IPS DF 4.7 (cell line): ENCODE measurements around the gene LILRB4.
"Not testable (repeated sequence)": the region's sequence is repeated elsewhere in the genome, so short reads cannot be mapped to it uniquely, and the experiment has no call there.

ENCODE experiments used
- DNase-seq: peaks from one replicate; pipeline ENCODE4 v3.0.0-alpha.2; 2013; ENCODE audit warnings: low spot score; ENCODE audit errors: extremely low read depth

LILRB4 gene

DNA sequence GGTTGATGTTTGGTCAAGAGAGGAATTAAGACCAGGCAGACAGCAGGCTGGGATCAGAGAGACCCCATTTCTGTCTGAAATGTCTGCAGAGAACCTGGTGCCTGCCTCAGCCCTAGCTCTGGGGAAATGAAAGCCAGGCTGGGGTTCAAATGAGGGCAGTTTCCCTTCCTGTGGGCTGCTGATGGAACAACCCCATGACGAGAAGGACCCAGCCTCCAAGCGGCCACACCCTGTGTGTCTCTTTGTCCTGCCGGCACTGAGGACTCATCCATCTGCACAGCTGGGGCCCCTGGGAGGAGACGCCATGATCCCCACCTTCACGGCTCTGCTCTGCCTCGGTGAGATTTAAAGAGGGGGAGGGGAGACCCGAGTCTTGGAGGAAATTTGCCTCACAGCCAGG is at the start of gene LILRB4:
Gene LILRB4, plus strand, starts transcription at position 256 of the 400 bp plus-strand sequence. Its CDS starts 49 bp downstream, at position 305.
- no peak for DNase-seq

DNA sequence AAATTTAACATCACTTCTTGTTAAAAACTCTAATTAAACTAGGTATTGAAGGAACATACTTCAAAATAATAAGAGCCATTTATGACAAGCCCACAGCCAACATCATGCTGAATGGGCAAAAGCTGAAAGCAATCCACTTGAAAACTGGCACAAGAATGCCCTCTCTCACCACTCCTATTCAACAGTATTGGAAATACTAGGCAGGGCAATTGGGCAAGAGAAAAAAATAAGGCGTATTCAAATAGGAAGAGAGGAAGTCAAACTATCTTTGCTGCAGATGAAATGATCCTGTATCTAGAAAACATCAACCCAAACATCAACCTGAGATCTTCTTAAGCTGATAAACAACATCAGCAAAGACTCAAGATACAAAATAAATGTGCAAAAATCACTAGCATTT is 48.1 kb upstream of the LILRB4 start:
- no peak for DNase-seq

DNA sequence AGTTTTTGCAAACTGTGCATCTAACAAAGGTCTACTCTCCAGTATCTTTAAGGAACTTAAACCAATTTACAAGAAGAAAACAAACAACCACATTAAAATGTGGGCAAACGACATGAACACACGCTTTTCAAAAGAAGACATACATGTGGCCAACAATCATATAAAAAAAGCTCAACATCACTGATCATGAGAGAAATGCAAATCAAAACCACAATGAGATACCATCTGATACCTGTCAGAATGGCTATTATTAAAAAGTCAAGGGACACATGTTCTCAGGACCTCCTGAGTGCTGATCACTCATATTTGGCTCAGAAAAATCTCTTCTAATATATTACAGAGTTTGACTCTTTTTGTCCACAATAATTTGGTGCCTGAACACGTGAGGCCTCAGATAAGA is 46.7 kb upstream of the LILRB4 start:
- no peak for DNase-seq

DNA sequence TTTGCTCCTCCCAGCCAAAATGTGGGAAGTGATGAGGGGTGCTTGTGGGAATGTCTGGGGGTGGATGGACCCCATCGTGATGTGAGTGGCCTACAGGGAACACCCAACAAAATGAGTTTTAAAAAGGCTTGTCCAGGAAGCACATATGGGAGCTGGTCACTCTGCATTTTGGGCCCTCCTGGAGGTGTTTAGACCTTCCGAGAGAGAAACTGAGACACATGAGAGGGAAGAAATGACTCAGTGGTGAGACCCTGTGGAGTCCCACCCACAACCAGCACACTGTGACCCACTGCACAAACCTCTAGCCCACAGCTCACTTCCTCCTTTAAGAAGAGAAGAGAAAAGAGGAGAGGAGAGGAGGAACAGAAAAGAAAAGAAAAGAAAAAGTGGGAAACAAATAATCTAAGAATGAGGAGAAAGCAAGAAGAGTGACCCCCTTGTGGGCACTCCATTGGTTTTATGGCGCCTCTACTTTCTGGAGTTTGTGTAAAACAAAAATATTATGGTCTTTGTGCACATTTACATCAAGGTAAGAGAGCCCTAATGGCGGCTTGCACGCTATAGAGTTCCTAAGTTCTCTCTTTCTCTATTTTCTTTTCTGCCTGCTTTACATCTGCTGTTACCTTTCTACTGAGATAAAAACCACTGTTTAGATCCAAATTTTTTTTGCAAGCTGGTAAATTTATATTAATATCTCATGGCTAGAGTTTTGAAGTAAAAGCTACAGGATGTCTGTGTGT is 45.8 kb upstream of the LILRB4 start:
- no peak for DNase-seq

DNA sequence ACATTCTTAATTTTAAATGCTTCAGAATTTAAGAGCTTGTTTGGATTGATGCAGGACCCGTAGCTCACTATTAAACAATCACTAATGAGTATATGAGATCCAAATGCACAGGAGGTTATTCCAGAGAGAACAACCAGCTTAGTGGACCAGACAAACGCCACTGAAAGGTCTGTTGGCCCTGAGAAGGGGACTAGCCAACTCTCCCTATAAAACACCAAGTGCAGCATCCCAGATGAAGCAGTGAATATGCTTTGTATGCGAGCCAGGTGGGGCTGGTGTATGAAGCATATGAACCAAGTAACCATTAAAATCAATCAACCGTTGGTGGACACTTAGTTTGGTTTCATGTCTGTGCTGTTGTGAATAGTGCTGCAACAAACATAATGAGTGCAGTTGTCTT is 42.3 kb upstream of the LILRB4 start:
- no peak for DNase-seq

DNA sequence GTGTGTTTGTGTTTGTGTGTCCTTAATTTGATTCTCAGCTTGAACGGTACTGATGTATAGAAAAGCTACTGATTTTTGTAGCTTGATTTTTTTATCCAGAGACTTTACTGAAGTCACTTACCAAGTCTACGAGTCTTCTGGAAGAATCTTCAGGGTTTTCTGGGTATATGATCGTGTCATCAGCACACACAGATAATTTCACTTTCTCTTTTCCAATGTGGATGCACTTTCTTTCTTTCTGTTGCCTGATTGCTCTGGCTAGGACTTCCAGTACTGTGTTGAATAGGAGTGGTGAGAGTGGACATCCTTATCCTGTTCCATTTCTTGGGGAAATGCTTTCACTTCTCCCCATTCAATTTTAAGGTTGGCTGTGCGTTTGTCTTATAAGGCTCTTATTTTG is 40.4 kb upstream of the LILRB4 start:
- no peak for DNase-seq

GRCh38 chr19:54624234-54624633 is 38.6 kb upstream of the LILRB4 start:
- not testable (repeated sequence) for DNase-seq

DNA sequence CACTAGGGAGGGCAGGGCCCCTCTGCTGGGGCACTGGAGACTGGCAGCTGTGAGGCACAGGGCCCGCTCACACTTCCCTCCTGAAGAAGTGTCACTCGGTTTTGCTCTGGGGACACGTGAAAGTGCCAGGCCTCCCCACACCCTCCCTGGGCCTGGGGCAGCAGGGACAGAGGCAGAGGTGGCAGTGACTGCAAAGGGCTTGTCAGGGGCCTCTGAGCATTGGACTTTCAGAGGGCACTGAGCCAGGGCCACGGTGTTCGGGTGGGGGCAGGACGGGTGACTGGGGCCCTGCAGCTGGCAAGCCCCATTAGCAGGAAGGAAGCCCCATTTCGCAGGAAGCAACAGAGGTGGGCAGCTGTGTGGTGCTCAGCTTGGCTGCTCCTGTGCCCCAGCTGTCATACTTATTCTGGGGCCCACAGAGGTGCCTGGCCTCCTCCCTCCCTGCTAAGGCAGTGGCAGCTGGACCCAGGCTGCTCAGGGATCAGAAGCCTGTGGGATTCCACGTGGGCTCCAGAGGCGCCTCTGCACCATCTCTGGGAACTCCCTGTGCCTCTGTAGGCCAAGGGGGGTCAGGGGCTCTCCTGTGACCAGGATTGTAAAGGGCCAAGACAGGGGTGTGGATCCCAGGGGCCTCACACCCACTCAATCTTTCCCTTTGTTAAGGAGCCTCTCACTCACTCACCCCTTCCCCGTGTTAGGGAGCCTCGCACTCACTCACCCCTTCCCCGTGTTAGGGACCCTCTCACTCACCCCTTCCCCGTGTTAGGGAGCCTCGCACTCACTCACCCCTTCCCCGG is 37.7 kb upstream of the LILRB4 start:
- not testable (repeated sequence) for DNase-seq

DNA sequence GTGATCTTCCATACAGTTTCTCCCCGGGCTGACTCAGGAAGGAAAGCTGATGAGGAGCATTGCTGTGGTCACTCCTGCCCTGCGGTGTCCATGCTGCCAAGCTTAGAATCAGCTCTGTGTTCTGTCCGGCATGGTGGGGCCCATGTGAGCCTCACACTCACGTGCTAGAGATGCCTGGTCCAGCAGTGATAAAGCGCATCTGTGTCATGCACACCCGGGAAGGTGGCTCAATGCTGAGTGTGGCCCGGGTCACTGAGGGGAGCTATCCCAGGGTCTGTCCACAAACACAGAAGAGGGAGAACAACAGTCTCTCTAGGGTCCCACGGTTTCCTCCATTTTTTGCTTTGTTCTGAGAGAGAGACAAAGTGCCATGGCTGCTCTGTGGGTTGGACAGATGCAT is 36.0 kb upstream of the LILRB4 start:
- no peak for DNase-seq

DNA sequence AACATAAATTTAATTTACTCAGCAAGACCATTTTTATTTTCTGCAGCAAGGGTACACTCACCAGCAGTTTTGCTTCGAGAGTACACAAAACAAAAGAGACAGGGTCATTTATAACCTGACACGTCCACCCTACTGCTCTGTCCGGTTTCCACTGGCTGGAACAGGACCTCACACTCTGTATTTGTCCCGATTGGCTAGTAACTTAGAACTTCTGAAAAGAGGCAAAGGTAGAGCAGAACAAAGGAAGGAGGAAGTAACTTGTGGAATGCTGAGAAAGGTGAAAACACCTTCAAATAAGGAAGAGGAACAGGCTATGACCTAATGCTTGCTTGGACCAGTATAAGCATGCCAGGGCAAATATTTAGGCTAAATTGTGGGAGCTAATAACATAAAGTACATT is 34.9 kb upstream of the LILRB4 start:
- not testable (repeated sequence) for DNase-seq

DNA sequence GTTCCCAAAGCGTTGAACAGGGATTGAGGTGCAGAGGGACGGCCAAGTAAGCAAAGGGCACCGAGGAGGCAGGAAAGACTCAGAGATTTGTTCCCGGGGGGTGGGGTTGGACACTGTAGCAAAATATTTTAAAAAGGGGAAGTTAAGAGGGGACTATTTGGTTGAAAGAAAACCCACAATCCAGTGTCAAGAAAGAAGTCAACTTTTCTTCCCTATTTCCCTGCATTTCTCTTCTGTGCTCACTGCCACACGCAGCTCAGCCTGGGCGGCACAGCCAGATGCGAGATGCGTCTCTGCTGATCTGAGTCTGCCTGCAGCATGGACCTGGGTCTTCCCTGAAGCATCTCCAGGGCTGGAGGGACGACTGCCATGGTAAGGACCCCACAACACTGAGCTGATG is 32.5 kb upstream of the LILRB4 start, which contains the start of gene LILRB1:
Gene LILRB1, plus strand, starts transcription at position 223 of the 400 bp plus-strand sequence. CDS start 590 bp downstream, outside the sequence.
- DNase-seq, result not testable (repeated sequence)

DNA sequence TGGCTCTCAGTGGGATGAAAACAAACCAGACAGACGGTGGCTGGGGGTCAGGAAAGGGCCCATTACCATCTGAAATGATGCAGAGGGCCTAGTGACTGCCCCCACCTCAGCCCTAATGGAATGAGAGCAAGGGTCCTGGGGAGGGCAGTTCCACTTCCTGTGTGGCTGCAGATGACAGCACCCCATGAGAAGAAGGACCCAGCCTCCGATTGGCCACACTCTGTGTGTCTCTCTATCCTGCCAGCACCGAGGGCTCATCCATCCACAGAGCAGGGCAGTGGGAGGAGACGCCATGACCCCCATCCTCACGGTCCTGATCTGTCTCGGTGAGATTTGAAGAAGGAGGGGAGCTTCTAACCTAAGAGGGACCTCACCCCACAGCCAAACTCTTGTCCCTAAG is 32.0 kb upstream of the LILRB4 start:
- DNase-seq, result no peak

DNA sequence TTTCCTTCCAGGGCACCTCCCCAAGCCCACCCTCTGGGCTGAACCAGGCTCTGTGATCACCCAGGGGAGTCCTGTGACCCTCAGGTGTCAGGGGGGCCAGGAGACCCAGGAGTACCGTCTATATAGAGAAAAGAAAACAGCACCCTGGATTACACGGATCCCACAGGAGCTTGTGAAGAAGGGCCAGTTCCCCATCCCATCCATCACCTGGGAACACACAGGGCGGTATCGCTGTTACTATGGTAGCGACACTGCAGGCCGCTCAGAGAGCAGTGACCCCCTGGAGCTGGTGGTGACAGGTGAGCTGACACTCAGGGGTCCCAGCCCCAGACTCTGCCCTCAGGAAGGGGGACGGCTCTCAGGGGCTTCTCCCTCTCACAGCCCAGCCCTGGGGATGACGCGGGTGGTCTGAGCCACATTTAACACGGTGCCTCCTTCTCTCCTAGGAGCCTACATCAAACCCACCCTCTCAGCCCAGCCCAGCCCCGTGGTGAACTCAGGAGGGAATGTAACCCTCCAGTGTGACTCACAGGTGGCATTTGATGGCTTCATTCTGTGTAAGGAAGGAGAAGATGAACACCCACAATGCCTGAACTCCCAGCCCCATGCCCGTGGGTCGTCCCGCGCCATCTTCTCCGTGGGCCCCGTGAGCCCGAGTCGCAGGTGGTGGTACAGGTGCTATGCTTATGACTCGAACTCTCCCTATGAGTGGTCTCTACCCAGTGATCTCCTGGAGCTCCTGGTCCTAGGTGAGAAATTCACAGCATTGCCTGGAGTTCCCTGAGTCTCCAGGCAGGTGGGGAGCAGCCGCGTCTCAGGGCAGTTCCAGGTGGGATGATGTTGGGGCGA is 31.1 kb upstream of the LILRB4 start:
- DNase-seq, result not testable (repeated sequence)

DNA sequence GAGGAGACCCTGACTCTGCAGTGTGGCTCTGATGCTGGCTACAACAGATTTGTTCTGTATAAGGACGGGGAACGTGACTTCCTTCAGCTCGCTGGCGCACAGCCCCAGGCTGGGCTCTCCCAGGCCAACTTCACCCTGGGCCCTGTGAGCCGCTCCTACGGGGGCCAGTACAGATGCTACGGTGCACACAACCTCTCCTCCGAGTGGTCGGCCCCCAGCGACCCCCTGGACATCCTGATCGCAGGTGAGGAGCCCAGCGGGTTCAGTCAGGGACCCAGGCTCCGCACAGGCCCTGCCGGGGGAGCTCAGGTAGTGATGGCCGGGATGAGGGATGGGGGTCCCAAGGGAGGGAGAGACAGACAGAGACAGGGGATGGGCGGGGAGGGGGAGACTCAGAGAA is 30.3 kb upstream of the LILRB4 start:
- DNase-seq, result not testable (repeated sequence)

- DNase-seq, result no peak
Observed at GRCh38 chr19:54633401-54633800, 29.4 kb upstream of the LILRB4 start.

DNA sequence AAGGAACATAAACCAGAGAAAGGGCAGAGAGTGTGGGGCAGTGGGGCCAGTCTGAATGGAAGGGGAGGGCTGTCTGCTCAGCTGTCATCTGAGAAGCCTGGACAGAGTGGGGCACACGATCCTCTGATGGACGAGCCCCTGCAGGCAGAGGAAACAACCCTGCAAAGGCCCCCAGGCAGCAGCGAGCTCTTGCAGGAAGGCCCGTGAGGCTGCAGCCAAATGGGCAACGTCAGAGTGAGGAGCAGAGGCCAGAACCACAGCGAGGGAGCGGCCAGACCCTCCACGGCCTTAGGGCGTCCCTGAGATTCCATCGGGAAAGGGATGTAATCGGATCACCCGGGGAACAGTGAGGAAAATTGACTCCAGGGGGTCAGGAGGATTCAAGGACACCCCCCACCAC is 26.7 kb upstream of the LILRB4 start:
- DNase-seq, result not testable (repeated sequence)

GRCh38 chr19:54638683-54639082 is 24.1 kb upstream of the LILRB4 start:
- DNase-seq, result no peak

GRCh38 chr19:54642953-54643352 is 19.8 kb upstream of the LILRB4 start:
- not testable (repeated sequence) for DNase-seq

DNA sequence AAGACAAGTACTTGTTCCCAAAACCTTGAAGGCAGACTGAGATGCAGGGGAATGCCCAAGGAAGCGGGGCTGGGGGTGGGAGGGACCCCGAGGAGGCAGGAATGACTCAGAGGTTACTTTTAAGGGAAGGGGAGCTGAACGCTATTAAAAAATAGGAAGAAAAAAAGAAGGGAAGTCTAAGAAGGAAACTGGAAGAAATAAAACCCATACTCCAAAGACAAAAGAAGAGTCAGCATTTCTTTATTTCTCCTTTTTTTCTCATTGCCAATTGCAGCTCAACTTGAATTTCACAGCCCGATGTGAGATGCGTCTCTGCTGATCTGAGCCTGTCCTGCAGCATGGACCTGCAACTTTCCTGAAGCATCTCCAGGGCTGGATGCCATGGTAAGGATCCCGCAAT is 19.2 kb upstream of the LILRB4 start:
- DNase-seq, result not testable (repeated sequence)

- no peak for DNase-seq
Observed at GRCh38 chr19:54644056-54644455, 18.7 kb upstream of the LILRB4 start.

DNA sequence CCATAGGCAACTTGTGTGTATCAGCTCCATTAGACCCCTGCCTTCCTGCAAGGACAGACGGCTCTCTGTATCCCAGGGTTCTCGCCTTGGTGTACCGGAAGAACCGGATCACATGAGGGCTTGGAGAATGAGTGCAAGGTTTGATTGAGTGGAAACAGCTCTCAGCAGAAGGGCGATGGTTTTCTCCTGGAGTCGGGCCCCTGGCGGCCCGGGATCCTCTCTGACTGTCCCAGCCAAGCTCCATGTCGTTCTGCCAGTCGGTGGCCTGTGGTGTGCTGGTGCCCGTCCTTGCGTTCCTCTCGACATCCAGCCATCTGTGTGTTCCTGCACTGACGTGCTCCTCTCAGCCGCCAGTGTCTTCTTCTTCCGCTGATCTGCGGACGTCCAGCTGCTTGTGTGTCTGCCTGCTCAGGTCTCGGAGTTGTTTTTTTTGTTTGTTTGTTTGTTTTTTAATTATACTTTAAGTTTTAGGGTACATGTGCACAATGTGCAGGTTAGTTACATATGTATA is 16.4 kb upstream of the LILRB4 start:
- no peak for DNase-seq
